Fibroblast of mammary gland (primary cell): ENCODE measurements around the gene HDDC3.

Source experiments
- DNase-seq: peaks from one replicate; pipeline ENCODE4 v3.0.0-alpha.2; 2010; ENCODE audit warnings: low read depth
- H3K4me3 ChIP-seq: 2 replicates; pipeline ENCODE4 v1.5.1; 2011; ENCODE audit warnings: low read depth, mild to moderate bottlenecking, low read length, moderate library complexity; ENCODE audit not compliant: control insufficient read depth
- CTCF ChIP-seq: conservative IDR thresholded peaks from 2 replicates; pipeline ENCODE4 v1.5.1; 2011; ENCODE audit warnings: low read depth, low read length, inconsistent platforms; ENCODE audit not compliant: control insufficient read depth, insufficient read depth

The HDDC3 gene

GRCh38 chr15:90921887-90922286, 10.5 kb downstream of the HDDC3 start:
- no peak for DNase-seq
- H3K4me3 ChIP-seq = no peak overlapping the region
- no peak for TF ChIP-seq CTCF

GRCh38 chr15:90918835-90919234, 13.5 kb downstream of the HDDC3 start:
- DNase-seq = no peak
- no peak overlapping the region for H3K4me3 ChIP-seq
- TF ChIP-seq CTCF = no peak

DNA sequence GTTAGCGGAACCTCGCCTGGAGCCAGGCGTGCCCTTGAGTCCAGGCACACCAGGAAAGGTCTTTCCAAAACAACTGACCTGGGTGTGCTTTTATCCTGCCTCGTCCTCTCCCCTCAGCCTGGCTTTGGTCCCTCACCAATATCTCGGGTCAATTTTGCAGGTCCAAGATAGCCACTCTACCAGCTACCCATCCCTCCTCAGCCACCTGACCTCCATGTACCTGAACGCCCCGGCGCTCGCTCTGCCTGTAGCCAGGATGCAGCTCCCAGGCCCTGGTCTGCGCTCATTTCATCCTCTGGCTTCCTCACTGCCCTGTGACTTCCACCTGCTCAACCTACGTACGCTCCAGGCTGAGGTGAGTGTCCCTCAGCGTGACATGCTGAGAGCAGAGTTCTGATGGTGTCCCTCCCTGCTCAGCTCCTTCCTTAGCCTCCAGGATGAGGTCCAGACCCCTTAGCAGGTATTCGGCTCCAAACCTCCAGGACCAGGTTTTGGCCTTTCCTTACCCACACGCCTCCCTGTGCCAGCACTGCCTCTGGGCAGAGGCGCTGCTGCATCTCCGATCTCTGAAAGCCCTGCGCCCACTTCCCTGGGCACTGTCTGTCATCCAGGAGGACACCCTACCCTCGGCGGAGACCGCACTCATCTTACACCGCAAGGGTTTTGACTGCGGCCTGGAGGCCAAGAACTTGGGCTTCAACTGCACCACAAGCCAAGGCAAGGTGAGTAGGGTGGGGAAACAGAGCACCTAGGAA, 14.1 kb downstream of the HDDC3 start:
- TF ChIP-seq CTCF = no peak
- DNase-seq = no peak
- no peak overlapping the region for H3K4me3 ChIP-seq

DNA sequence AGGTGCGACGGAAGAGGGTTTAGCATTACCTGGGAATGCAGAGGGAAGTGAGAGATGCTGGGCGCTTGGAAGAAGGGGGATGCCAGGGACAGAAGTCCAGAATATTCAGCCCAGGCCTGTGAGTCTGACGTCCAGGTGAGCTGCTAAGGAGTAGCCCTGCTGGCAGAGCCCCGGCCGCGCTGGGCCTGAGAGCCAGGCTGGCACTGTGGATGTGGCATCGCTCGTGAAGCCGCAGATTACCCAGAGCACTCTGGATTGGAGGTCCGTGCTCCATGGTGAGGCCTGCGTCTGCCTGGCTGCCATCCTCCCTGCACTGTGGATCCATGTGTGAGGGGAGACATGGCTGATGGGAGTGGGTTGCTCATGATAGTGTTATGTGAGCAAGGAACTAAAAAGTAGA, 14.8 kb downstream of the HDDC3 start:
- no peak for TF ChIP-seq CTCF
- no peak overlapping the region for H3K4me3 ChIP-seq
- DNase-seq = no peak

- no peak overlapping the region for H3K4me3 ChIP-seq
- no peak for DNase-seq
- no peak for TF ChIP-seq CTCF
These were observed 15.9 kb downstream of the HDDC3 start for GRCh38 chr15:90916461-90916860.

- no peak overlapping the region for H3K4me3 ChIP-seq
- DNase-seq = no peak
- TF ChIP-seq CTCF = no peak
These were observed 16.4 kb downstream of the HDDC3 start for GRCh38 chr15:90915808-90916440.
